GM21723 (cell line): Measurements from ENCODE around the gene SMYD3.
"Not testable (repeated sequence)": the region's sequence is repeated elsewhere in the genome, so short reads cannot be mapped to it uniquely, and the experiment has no call there.

Experiments used
- ATAC-seq: cut with Tn5 transposase; IDR thresholded peaks from one replicate; pipeline ENCODE4 v1.9.1; 2021; ENCODE audit warnings: mild to moderate bottlenecking, moderate library complexity; ENCODE audit not compliant: unreplicated experiment

SMYD3 gene

DNA sequence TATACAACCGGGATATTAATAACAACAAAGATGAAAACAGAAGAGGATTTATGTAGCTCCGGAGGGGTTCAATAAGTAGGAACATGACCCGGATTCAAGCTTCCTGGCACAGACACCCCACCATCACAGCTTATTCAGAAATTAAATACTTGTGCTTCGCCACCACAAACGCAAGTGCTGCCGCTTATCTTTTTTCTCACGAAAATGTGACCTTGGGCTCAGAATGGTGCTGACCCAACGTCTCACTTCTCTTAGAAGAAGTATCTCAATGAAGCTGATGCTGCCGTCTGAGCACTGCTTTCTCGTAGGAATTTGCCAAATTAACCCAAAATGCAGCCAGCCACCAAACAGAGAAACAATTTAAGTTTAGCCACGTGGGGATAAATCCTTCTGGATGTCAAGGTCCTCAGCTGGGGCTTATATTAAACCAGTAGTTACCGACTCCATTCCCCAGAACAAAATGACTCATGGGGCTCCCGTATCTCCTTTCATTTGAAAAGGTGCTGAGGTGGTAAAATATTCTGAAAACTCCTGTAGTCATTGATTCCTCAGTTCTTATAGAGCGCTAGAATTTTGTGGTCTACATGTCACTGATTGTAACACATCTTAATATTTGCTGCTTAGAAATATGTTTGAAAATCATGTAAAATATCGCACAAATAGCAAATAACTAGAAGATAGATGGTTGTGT is 466.7 kb downstream of the SMYD3 start:
- no peak for ATAC-seq

DNA sequence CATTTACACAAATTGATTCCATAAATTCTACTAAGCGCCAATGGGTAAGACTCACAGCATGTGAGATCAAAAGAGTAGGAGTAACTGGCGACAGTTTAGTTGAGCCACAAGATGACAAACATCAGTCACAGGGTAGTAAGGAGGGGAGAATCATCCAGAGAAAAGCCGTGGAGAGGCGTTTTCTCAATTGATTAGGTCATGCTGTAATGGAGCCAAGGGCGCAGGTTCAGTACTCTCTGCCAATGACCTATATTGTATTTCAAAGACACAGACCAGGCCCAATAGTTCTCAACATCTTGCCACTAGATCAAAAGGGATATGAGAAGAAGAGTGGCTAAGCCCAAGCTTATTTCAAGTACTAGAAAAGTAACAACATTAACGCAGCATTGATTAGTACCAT is 467.5 kb downstream of the SMYD3 start:
- no peak for ATAC-seq

DNA sequence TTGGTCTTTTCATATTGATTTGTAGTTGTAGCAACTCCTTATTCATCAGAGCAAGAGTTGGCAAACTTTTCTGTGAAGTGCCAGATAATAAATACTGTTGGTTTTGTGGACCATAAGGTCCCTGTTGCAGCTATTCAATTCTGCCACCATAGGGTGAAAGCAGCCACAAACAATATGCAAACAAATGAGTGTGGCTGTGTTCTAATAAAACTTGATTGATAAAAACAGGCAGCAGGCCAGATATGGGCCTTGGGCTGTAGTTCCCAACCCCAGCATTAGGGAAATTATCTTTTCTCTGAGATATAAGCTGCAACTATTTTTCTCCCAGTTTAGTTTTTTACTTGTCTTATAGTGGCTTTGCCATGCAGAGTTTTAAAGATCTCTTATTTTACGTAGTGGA is 469.2 kb downstream of the SMYD3 start:
- no peak for ATAC-seq

DNA sequence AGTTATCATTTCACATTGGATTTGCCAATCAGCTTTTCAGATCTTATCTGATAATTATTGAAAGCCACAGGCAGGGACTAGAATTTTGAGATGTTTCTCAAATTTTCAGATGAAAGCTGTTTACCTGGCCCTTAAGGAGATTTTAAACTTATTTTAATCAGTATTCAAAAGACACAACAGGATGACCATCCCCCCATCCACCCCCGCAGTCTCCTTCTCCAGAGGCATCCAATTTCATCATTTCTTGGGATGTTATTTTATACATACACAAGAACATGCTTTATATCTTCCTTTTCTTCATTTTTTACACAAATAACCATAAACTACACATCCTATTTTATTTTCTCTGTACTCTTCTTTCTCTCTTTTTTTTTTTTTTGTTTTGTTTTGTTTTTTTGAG is 470.9 kb downstream of the SMYD3 start:
- no peak for ATAC-seq

DNA sequence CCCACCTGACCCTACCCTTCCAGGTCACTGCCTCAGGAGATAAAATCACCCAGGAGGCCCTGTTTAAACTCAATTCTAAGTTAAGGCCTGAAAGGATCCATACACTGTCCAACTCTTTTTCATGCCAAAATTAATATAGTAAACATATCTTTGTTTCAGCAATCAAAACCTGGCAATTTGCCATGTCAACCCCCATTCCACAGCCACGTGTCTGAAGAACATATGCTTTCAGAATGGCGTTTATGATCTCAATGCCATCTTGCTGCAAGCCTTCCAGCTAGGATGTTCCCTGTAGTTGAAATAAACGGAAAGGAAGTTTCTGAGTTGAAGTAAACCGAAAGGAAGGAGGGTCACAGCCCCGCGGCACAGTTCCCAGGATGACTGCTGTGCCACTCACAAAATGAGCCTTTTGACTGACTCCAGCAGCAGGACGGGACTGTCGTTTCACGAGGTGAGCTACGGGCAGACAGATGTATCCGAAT is 472.0 kb downstream of the SMYD3 start:
- no peak for ATAC-seq

DNA sequence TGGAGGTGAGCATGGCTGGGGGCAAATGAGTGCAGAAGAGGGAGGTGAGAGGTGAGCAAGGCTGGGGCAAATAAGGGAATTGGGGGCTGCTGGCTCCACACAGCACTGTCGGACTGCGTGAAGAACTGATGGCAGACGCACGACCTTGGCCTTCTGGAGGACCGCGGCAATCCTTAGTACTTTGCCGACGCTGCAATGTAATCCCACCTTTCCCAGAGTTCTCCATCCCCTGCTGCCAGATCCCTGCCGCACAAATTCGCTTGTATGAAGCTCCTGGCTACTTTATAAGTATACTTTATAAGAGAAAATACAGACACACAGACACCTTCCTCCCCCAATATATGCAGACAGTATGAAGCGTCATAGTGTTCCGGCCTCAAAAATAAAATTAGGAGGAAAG is 472.4 kb downstream of the SMYD3 start:
- no peak for ATAC-seq

DNA sequence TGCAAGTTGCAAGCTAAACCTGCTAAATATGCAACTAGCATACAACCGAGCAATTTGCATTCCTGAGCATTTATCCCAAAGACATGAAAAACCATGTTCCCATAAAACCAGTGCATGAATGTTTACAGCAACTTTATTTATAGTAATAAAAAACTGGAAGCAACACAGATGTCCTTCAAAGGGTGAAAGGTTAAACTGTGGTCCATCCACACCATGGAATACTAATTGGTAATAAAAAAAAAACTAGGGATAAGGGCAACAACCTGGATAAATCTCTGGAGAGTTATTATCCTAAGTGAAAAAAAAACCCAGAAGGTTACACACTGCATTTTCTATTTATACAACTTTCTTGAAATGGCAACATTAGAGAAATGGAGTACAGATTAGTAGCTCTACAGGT is 474.1 kb downstream of the SMYD3 start:
- ATAC-seq: no peak

DNA sequence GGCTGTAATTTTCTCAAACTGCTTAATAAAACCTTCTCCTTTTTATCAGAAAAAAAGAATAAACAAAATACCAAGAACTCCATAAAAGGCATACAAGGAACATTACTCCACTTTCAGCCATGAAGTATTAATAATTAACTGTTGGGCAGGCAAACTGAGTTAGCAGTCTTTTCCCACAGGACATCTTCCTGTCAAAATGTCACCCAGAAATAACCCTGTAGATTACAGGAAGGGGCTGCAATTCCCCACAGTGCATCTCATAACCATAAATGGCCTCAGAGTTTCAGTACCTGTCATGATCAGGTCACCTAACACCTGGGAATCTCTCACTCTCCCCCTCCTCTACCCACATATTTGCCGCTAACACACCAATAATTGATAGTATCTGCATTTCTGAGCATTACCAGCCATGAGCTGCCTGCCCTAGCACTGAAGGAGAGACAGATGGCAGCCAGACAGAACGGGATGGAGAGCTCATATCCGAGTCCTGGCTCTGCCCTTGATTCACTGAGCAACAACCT is 475.0 kb downstream of the SMYD3 start:
- no peak for ATAC-seq

DNA sequence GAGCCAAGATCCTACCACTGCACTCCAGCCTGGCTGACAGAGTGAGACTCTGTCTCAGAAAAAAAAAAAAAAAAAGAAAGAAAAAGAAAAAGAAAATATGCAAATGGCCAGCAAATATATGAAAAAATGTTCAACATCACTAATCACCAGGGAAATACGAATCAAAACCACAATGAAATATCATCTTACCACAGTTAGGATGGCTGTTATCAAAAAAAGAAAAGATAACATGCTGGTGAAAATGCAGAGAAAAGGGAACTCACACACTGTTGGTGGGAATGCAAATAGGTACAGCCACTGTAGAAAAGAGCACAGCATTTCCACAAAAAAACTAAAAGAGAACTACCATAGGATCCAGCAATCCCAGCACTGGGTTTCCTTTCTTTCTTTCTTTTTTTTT is 477.5 kb downstream of the SMYD3 start:
- ATAC-seq: no peak

DNA sequence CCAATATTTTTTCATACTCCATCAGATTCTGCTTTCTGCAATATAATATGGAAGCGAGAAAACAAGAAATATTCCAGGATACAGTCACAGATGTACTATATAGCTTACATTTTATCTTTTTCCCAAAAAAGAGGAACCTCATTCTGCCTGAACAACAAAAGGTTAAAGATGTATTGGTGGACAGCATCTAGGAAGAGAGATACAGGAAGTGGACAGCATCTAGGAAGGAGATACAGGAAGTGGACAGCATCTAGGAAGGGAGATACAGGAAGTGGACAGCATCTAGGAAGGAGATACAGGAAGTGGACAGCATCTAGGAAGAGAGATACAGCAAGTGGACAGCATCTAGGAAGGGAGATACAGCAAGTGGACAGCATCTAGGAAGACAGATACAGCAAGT is 483.0 kb downstream of the SMYD3 start:
- ATAC-seq: not testable (repeated sequence)

DNA sequence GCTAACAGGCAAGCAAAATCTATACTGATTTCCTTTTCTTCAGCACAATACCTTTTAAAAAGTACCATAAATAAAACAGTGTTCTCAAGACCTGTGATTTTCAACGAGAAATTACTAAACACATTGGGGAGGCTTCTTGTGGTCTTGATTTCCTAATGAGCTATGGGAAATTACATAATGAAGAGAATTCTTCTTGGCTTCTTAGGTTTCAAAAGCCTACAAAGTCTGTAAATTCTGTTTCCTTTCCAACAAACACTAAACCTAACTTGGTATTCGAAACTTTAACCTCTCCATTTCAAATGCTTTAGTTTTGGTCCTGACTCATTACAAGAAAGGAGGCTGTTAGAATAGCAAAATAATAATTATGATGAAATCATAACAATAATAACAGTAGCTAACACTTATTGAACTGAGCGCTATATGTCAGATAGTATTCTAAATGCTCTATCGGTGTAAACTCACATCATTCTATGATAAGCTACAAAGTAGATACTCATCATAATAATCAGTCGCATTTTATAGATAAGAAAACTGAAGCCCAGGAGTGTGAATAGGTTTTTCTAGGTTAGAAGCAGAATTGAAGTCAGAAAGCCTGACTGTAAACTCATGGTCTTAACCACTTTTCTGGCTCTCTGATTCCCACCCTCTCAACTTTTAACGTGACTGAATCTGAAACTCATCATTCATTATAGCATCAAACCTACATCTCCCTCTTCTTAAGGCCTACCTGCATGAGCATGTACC is 486.7 kb downstream of the SMYD3 start:
- peak; percentile 66 for ATAC-seq

DNA sequence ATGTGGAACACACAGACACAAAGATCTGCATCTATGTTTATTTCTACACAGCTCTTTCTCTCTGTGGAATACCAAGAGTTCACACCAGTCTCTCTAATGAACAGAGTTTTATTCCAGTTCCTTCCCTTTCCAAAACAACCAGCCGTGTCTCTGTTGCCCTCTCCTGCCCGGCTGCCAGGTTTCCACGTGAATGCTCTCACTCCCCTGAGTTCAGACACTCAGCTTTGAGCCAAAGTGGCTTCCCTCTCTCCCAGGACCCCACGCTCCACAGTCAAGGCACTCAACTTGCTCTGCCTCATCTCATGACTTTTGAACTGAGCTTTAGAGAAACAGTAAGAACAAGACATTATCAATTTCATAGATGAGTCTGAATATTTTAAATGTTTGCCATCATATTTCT is 488.9 kb downstream of the SMYD3 start:
- ATAC-seq: no peak

DNA sequence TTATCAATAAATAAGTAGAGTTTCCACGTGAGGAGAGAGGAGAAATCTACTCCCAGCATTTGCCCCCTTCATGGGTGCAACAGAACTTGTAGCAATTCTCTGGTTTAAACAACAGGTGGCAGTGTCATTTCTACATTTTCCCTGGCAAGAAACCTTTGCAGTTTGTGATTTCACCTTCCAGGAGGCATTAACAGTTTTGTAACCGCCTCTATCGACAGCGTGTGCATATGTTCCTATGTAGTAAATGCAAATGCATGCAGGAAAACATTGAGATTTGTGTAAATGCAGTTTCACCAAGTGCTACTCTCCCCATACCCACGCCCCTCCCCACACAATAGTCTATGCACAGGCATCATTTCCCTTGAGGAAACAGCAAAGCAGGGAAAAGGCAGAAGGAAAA is 494.7 kb downstream of the SMYD3 start:
- ATAC-seq: no peak

DNA sequence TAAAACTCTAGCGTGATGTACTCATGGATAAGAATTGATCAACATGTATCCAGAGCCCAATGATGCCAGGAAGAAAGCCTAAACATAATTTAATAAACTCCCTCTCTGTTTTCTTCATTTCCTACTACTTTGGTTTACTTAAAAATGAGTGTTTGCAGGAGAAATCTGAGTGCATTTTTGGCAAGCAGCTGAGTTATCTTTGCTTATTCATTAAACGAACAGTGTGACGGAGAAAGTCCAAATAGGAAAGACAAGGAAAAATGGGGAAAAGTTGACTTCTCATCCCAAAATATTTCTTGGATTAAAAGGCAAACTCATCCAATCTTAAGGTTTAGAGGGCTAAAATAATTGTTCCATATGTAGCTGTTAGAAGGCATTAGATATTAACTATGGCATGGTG is 496.7 kb downstream of the SMYD3 start:
- ATAC-seq: no peak

DNA sequence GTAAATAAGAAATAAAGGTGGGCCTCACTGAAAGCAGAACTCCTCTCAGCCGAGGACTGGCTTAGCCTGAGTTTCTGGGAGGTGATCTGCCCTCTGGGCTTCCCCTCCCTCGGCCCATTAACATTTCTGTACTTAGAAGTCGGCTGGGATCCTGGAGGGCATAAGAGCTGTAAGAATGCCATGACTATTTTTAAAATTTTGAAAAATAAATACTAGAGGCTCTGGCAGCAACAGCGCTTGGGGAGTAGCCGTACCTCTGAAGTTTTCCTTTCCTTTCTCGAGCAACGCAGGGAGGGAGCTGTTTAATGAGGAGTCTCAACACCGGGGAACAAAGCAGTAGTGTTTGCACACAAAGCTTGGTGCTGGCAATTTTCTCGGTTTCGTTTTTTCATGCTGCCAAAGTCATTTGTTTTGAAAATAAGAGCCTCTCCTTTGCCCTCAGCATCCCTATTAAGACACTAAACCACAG is 498.7 kb downstream of the SMYD3 start:
- no peak for ATAC-seq

DNA sequence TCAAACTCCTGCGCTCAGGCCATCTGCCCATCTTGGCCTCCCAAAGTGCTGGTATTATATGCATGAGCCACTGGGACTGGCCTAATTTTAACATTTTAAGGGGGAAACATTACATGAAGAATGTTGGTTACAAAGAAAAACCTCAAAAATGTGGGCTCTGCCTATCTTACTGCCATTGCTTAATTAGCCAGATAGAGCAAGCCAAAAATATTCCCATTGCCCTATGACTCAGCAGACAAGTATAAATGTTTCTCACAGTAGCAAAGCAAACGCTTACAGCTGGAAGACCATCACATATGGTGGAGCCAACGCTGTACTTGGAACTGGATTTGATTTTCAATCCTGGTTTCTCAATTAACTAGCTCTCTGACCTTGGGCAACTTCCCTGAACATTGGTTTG is 502.0 kb downstream of the SMYD3 start:
- ATAC-seq: no peak

DNA sequence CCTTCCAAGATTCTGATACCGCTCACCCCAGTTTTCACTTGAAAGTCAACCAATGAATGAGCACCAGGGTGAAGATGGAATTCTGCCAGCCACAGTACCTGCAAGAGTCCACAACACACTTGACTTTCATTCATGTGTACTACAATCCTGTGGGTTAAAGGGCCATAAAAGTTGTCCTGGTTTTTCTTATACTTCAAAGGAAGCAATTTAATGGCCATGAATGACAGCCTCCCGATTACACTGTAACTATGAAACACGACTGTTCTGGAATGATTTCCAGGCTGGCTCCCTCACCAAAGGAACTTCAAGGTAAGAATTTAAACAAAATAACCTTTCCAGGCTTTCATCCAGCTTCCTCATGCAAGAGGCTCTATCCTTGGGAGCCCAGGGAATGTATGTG is 502.8 kb downstream of the SMYD3 start:
- no peak for ATAC-seq

DNA sequence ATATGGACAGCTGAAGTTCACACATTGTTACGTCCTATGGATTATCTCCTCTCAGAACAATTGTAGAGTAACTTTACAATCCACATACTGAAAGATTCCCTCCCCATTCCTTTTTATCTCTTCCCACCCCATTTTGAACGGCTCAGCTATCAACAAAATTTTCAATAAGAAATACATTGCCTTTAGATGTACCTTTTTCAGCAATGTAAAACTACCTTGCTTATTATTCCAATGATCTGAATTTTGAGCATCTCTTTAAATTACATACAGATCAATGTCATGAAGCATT is 503.7 kb downstream of the SMYD3 start:
- no peak for ATAC-seq

DNA sequence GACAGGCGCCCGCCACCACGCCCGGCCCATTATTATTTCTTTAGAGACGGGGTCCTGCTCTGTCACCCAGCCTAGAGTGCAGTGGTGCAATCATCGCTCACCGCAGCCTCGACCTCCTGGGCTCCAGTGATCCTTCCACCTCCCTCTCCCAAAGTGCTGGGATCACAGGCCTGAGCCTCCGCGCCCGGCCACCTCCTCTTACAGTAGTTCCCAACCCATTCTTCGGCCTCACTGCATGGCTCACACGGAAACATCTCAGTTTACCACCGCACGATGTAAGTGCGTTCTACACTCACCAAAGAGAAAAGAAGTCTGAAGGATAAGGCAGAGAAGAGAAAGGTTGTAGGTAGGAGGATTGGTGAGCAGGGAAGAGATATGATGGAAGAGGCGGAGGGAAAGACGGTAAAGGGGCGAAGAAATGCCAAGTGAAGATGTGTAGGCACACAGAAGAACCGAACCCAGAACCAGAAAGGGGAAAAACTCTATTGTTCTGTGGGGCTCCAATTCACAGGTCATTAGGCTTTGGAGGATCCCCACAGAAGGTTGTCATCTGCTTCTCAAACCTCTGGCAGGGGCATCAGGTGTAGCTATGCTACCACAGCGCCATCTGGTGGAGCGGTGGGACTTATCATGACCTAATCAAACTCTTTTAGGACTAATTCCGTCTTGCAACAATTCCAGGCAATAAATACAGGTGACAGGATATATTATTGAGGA is 504.2 kb downstream of the SMYD3 start:
- ATAC-seq: peak; percentile 87

DNA sequence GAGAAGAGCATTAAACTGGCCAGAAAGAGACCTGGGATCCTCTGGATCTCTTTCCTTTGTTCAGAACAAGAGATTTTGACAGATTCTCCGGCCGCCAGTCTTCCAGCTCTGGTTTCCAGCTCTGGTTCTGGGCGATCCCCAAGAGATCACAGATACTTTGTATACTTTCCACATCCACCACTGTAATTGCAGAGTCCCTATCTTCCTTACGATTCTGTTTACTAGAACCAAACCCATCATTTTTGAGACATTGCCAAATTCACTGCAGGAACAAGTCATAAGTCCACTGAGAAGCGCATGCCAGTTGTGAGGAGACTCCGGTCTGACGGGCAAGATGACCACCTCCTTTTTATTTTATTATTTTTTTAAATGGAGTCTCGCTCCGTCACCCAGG is 505.2 kb downstream of the SMYD3 start:
- ATAC-seq: no peak

DNA sequence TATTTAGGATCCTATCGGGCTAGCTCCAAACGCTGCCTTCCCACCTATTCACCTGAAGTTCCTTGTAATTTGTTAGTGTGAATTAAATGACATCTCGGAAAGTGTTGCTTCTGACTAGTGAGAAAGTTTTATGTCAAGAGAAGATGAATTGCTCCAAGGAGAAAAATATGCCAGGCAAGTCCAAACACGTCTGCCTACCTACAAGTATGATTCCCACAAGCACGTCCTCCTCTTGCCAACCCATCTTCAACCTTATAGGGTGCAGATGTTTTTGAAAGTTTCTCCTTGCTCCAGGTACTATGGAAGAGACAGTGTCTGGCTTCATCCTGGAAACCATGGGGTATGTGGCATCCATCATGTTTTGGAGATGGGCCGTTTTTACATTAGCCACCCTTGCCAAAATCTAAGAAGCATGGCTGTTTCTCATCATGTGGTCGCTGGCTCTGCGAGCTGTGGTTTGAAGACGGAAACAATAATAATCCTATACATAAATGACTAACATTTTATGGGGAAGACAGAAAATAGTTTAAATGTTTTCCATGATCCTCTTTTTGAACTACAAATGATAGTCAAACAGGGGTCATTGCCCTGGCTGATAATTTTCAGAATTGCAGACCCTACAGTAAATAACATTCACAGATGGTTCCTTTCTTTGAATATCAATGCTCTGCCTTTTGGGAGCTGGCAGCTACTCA is 505.8 kb downstream of the SMYD3 start:
- ATAC-seq: no peak
